ENCODE data around the gene CEMIP. TPM values are rescaled to one million over a fixed set of nuclear protein-coding genes. Genes with fewer than 3 reads are reported as not detected.

CEMIP gene
- total RNA-seq, 2 experiments from 2014 or later = not detected

GRCh38 chr15:80801891-80802680, 22.9 kb downstream of the CEMIP start:
- H4K20me1 ChIP-seq (ENCODE audit: insufficient read depth, low read length) = no peaks in the 10 kb centered on the region
- H3K4me3 ChIP-seq (ENCODE audit: low read depth, low read length, poor library complexity, severe bottlenecking) = no peak overlapping the region
- H3K9me2 ChIP-seq (ENCODE audit: insufficient read depth, low read length) = no peaks in the 10 kb centered on the region
- no peaks in the 10 kb centered on the region for H3K36me3 ChIP-seq (ENCODE audit: insufficient read depth, low read length)
- DNase-seq (ENCODE audit: low spot score) = no peak
- H3K27ac ChIP-seq (ENCODE audit: low read depth, low read length, poor library complexity, severe bottlenecking) = no peak overlapping the region
- no TSS peak for BruUV-seq (replicated peaks)
- H3K9me3 ChIP-seq (ENCODE audit: low read length) = no peaks in the 10 kb centered on the region
- H3K4me2 ChIP-seq (ENCODE audit: low read length) = no peak overlapping the region
- H3K4me1 ChIP-seq (ENCODE audit: insufficient read depth, low read length, poor library complexity, severe bottlenecking) = no peaks in the 10 kb centered on the region
- intact Hi-C loops (cut with micrococcal nuclease; ENCODE audit: unreplicated experiment) = no loop called here
- H3K79me2 ChIP-seq (ENCODE audit: insufficient read depth, low read depth, low read length) = no peaks in the 10 kb centered on the region
- ChIA-PET POLR2A (no interaction called here), CTCF (ENCODE audit: unreplicated experiment) (no interaction called here)
- TF ChIP-seq, protein P1, sequence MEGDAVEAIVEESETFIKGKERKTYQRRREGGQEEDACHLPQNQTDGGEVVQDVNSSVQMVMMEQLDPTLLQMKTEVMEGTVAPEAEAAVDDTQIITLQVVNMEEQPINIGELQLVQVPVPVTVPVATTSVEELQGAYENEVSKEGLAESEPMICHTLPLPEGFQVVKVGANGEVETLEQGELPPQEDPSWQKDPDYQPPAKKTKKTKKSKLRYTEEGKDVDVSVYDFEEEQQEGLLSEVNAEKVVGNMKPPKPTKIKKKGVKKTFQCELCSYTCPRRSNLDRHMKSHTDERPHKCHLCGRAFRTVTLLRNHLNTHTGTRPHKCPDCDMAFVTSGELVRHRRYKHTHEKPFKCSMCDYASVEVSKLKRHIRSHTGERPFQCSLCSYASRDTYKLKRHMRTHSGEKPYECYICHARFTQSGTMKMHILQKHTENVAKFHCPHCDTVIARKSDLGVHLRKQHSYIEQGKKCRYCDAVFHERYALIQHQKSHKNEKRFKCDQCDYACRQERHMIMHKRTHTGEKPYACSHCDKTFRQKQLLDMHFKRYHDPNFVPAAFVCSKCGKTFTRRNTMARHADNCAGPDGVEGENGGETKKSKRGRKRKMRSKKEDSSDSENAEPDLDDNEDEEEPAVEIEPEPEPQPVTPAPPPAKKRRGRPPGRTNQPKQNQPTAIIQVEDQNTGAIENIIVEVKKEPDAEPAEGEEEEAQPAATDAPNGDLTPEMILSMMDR (conservative IDR thresholded peaks at IDR 0.05; ENCODE audit: low read length) = no peak
- no peak for TF ChIP-seq EZH2phosphoT487 (IDR thresholded peaks at IDR 0.05; ENCODE audit: borderline replicate concordance, low read depth, low read length)
- H2AFZ ChIP-seq (ENCODE audit: low read length) = no peak overlapping the region

DNA sequence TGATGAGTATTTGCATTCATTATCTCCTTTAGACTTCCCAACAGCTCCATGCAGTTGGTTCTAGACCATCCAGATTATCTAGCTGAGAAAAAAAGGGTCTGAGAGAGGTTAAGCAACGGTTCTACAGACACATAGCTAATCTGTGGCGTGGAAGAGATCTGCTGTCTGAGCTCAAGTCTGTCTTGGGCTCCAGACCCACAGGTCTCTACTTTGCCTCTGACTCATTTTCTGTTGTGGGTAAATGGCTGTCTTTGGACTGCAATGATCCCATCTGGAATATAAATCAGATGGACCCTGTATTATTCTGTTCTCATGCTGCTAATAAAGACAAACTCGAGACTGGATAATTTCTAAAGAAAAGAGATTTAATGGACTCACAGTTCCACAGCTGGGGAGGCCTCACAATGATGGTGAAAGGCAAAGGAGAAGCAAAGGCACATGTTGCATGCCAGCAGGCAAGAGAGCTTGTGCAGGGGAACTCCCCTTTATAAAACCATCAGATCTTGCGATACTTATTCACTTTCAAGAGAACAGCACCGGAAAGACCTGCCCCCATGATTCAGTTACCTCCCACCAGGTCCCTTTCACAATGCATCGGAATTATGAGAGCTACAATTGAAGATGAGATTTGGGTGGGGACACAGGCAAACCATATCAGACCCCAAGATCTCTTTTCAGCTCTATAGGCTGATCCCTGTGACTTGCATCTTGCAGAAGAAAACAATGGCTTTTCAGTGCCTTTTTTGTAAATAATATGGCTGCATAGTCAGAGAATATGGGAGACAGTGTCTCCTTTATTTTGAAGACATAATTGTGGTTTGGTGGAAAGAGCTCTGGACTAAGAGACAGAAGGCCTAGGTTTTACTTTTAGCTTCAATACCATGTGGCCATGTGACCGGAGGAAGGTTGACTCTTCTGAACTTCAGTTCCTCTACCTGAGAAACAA, 24.7 kb downstream of the CEMIP start:
- ChIA-PET CTCF (ENCODE audit: unreplicated experiment) (no interaction called here), POLR2A (no interaction called here)
- no peak for TF ChIP-seq EZH2phosphoT487 (IDR thresholded peaks at IDR 0.05; ENCODE audit: borderline replicate concordance, low read depth, low read length)
- TF ChIP-seq, protein P1 (conservative IDR thresholded peaks at IDR 0.05; ENCODE audit: low read length) = no peak
- Histone ChIP-seq H4K20me1 (ENCODE audit: insufficient read depth, low read length) (no peaks in the 10 kb centered on the region), H3K4me2 (ENCODE audit: low read length) (no peak overlapping the region), H3K27ac (ENCODE audit: low read depth, low read length, poor library complexity, severe bottlenecking) (no peak overlapping the region), H3K9me3 (ENCODE audit: low read length) (no peaks in the 10 kb centered on the region), H3K79me2 (ENCODE audit: insufficient read depth, low read depth, low read length) (no peaks in the 10 kb centered on the region), H2AFZ (ENCODE audit: low read length) (no peak overlapping the region), H3K4me3 (ENCODE audit: low read depth, low read length, poor library complexity, severe bottlenecking) (no peak overlapping the region), H3K4me1 (ENCODE audit: insufficient read depth, low read length, poor library complexity, severe bottlenecking) (no peaks in the 10 kb centered on the region), H3K9me2 (ENCODE audit: insufficient read depth, low read length) (no peaks in the 10 kb centered on the region), H3K36me3 (ENCODE audit: insufficient read depth, low read length) (no peaks in the 10 kb centered on the region)
- no TSS peak for BruUV-seq (replicated peaks)
- intact Hi-C loops (cut with micrococcal nuclease; ENCODE audit: unreplicated experiment) = no loop called here
- no peak for DNase-seq (ENCODE audit: low spot score)

Data from OCI-LY7 (cell line).